HG03196 (cell line): ENCODE results near the gene UGT1A8.

Experiments
- ATAC-seq: cut with Tn5 transposase; IDR thresholded peaks from one replicate; pipeline ENCODE4 v1.9.1; 2021; ENCODE audit not compliant: unreplicated experiment

UGT1A8 gene

GRCh38 chr2:233817361-233817911 is 200.0 kb downstream of the UGT1A8 start:
- no peak for ATAC-seq

GRCh38 chr2:233817995-233818638 is 200.7 kb downstream of the UGT1A8 start:
- no peak for ATAC-seq

- ATAC-seq = no peak
Measured at GRCh38 chr2:233818639-233819621, 201.5 kb downstream of the UGT1A8 start.

GRCh38 chr2:233819884-233820773 is 202.7 kb downstream of the UGT1A8 start:
- ATAC-seq = no peak

GRCh38 chr2:233820774-233821105 is 203.3 kb downstream of the UGT1A8 start:
- no peak for ATAC-seq

GRCh38 chr2:233821196-233821595 is 203.8 kb downstream of the UGT1A8 start:
- ATAC-seq = no peak

GRCh38 chr2:233821709-233822100 is 204.3 kb downstream of the UGT1A8 start:
- ATAC-seq = no peak

GRCh38 chr2:233822101-233822771 is 204.8 kb downstream of the UGT1A8 start:
- ATAC-seq = no peak
